Mesenchymal stem cell (in vitro differentiated cells and primary cell): ENCODE data around the gene TMEM108.
A peak's percentile ranks its signal among the peaks of the same experiment; 100 is the strongest.

ENCODE experiments used
- DNase-seq: peaks from one replicate; pipeline ENCODE4 v3.0.0-alpha.2; 2013
- H2AFZ ChIP-seq: one replicate; pipeline ENCODE4 v1.6.1; 2013; ENCODE audit warnings: low read depth, mild to moderate bottlenecking, control low read depth, inconsistent platforms, low read length, moderate library complexity
- H2AK5ac ChIP-seq: 2 replicates; pipeline ENCODE4 v1.6.1; 2013; ENCODE audit warnings: low read length, moderate library complexity, mild to moderate bottlenecking, inconsistent platforms; ENCODE audit not compliant: severe bottlenecking
- H2BK120ac ChIP-seq: one replicate; pipeline ENCODE4 v1.6.1; 2013; ENCODE audit warnings: low read depth, mild to moderate bottlenecking, inconsistent platforms, low read length, moderate library complexity
- H2BK12ac ChIP-seq, 2 experiments: one replicate each; pipeline ENCODE4 v1.6.1; 2013; ENCODE audit warnings: inconsistent platforms in 2 of 2, low read length in 2 of 2, mild to moderate bottlenecking in 2 of 2, moderate library complexity in 2 of 2, control low read depth in 1 of 2
- H2BK15ac ChIP-seq: one replicate; pipeline ENCODE4 v1.6.1; 2013; ENCODE audit warnings: mild to moderate bottlenecking, low read depth, inconsistent platforms; ENCODE audit not compliant: poor library complexity, severe bottlenecking
- H2BK5ac ChIP-seq: 2 replicates; pipeline ENCODE4 v1.6.1; 2013; ENCODE audit warnings: low read depth, mild to moderate bottlenecking, low read length, control low read depth, inconsistent platforms; ENCODE audit not compliant: poor library complexity, severe bottlenecking
- H3K14ac ChIP-seq, 2 experiments: one replicate each; pipeline ENCODE4 v1.6.1; 2013; ENCODE audit warnings: inconsistent platforms in 2 of 2, low read length in 2 of 2, control low read depth in 1 of 2, mild to moderate bottlenecking in 1 of 2, moderate library complexity in 1 of 2
- H3K18ac ChIP-seq, 2 experiments: one replicate each; pipeline ENCODE4 v1.6.1; 2013; ENCODE audit warnings: inconsistent platforms in 2 of 2, low read length in 2 of 2, control low read depth in 1 of 2, low read depth in 1 of 2, mild to moderate bottlenecking in 1 of 2
- H3K23ac ChIP-seq, 2 experiments: one replicate each; pipeline ENCODE4 v1.6.1; 2013; ENCODE audit warnings: inconsistent platforms in 2 of 2, low read length in 2 of 2, mild to moderate bottlenecking in 2 of 2, moderate library complexity in 2 of 2, control low read depth in 1 of 2
- H3K27ac ChIP-seq: 2 replicates; pipeline ENCODE4 v1.5.1; 2013; ENCODE audit warnings: mild to moderate bottlenecking, moderate library complexity, low read length, control low read depth, inconsistent platforms; ENCODE audit not compliant: poor library complexity, severe bottlenecking
- H3K27me3 ChIP-seq, 2 experiments: 2 replicates each; pipeline versions ENCODE4 v1.6.1 to v1.7.0; 2013; ENCODE audit warnings: low read length in 2 of 2, mild to moderate bottlenecking in 2 of 2, moderate library complexity in 2 of 2, control low read depth in 1 of 2, inconsistent platforms in 1 of 2; ENCODE audit not compliant: control insufficient read depth in 1 of 2, insufficient read depth in 1 of 2
- H3K36me3 ChIP-seq, 2 experiments: 2 replicates each; pipeline versions ENCODE4 v1.6.1 to v1.7.0; 2013; ENCODE audit warnings: low read length in 2 of 2, control low read depth in 1 of 2, inconsistent platforms in 1 of 2, low read depth in 1 of 2, mild to moderate bottlenecking in 1 of 2; ENCODE audit not compliant: insufficient read depth in 2 of 2, control insufficient read depth in 1 of 2
- H3K4ac ChIP-seq, 2 experiments: one replicate each; pipeline ENCODE4 v1.6.1; 2013; ENCODE audit warnings: inconsistent platforms in 2 of 2, low read length in 2 of 2, mild to moderate bottlenecking in 2 of 2, moderate library complexity in 2 of 2, control low read depth in 1 of 2, low read depth in 1 of 2
- H3K4me1 ChIP-seq: 2 replicates; pipeline ENCODE4 v1.6.1; 2013; ENCODE audit warnings: low read depth, low read length, control low read depth; ENCODE audit not compliant: control insufficient read depth, insufficient read depth
- H3K4me2 ChIP-seq: 2 replicates; pipeline ENCODE4 v1.6.1; 2013; ENCODE audit warnings: low read length, mild to moderate bottlenecking, inconsistent platforms; ENCODE audit not compliant: poor library complexity, severe bottlenecking
- H3K4me3 ChIP-seq, 2 experiments: 2 replicates each; pipeline versions ENCODE4 v1.5.1 to v1.7.0; 2013; ENCODE audit warnings: low read length in 2 of 2, mild to moderate bottlenecking in 2 of 2, control low read depth in 1 of 2, low read depth in 1 of 2; ENCODE audit not compliant: insufficient read depth in 1 of 2
- H3K79me1 ChIP-seq: replicated peaks from 2 replicates; pipeline ENCODE4 v1.6.1; 2013; ENCODE audit warnings: mild to moderate bottlenecking, control low read depth, low read length, inconsistent platforms; ENCODE audit not compliant: poor library complexity, severe bottlenecking
- H3K9ac ChIP-seq: 2 replicates; pipeline ENCODE4 v1.7.0; 2013; ENCODE audit warnings: mild to moderate bottlenecking, low read length, moderate library complexity
- H3K9me3 ChIP-seq: 2 replicates; pipeline ENCODE4 v1.7.0; 2013; ENCODE audit warnings: mild to moderate bottlenecking, low read length; ENCODE audit not compliant: control insufficient read depth
- H4K8ac ChIP-seq: one replicate; pipeline ENCODE4 v1.6.1; 2013; ENCODE audit warnings: inconsistent platforms, mild to moderate bottlenecking, low read length, moderate library complexity
- H4K91ac ChIP-seq: one replicate; pipeline ENCODE4 v1.6.1; 2013; ENCODE audit warnings: mild to moderate bottlenecking, low read length, inconsistent platforms
- WGBS: methylation state at CpG from one replicate; pipeline ENCODE4 v1.1.7; 2013; ENCODE audit warnings: mixed read lengths; 5-methylcytosine and 5-hydroxymethylcytosine counted together

The TMEM108 gene

DNA sequence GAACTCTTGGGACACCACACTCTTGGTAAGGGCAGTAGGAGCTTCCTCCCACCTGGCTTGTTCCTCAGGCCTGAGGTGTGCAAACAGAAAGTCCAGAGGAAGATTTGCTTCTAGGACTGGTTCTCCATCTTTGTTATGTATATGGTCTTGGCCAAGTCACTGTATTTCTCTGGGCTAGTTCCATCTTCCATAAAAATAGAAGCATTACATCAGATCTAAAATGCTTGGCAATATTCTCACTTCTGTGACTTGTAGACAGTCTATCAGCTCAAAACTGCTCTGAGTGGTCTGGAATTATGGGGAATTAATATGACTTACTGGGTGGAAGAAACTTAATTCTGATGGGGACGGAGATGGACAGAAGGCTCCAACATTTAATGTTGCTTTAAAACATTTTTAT lies 55.2 kb downstream of the TMEM108 start:
- H2AFZ ChIP-seq: no peak overlapping the region
- no peak overlapping the region for H2AK5ac ChIP-seq
- H3K18ac ChIP-seq: no peak overlapping the region
- 80% methylated on average over 1 of the region's 1 CpG for WGBS
- DNase-seq: no peak
- no peak overlapping the region for H2BK5ac ChIP-seq
- H3K27ac ChIP-seq: no peak overlapping the region
- peaks cover 2% of the 10 kb centered on the region for H3K4me1 ChIP-seq
- no peak overlapping the region for H2BK120ac ChIP-seq
- H3K79me1 ChIP-seq: no peaks in the 10 kb centered on the region
- H3K14ac ChIP-seq: no peak overlapping the region
- H2BK12ac ChIP-seq: no peak overlapping the region
- H4K91ac ChIP-seq: no peak overlapping the region
- no peak overlapping the region for H3K23ac ChIP-seq
- H3K27me3 ChIP-seq: no peaks in the 10 kb centered on the region
- H3K4ac ChIP-seq: no peak overlapping the region
- H3K9ac ChIP-seq: no peak overlapping the region
- H2BK15ac ChIP-seq: no peak overlapping the region
- no peak overlapping the region for H3K4me3 ChIP-seq
- no peaks in the 10 kb centered on the region for H3K36me3 ChIP-seq
- no peak overlapping the region for H4K8ac ChIP-seq
- H3K4me2 ChIP-seq: no peak overlapping the region
- H3K9me3 ChIP-seq: no peaks in the 10 kb centered on the region

DNA sequence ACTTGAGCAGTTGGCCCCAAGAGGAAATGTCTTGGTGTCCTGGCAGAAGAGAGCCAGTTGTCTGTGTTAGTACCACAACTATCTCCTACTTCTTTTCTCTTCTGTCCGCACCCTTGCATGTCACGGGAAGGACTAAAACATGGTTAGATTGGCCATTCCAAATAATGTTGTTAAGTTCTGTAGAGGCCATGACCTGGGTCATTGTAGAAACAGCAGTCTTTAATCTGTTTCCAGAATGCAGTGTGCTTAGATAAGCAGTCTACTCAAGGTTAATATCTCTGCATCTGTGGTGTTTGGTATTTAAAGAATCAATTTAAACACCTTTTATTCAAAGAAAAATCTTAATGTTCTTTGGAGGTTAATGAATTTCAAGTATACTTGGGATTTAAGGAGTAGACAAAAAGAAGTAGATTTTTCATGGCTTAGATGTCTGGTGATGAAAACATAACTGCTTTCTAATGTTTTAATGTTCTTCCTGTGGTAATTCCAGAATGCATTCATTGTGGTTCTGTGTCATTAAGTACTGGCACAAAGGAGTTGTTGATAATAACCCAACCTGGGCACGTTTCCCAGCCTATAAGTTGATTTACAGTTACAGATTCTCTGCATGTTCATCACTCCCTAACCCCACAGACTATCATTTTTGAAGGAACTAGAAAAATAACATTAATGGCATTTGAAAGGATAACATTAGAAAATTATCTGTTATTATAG lies 58.9 kb downstream of the TMEM108 start:
- no peaks in the 10 kb centered on the region for H3K36me3 ChIP-seq
- H3K79me1 ChIP-seq: no peaks in the 10 kb centered on the region
- no peak overlapping the region for H2BK120ac ChIP-seq
- no peak for DNase-seq
- H2BK15ac ChIP-seq: no peak overlapping the region
- H2AK5ac ChIP-seq: no peak overlapping the region
- no peak overlapping the region for H2BK12ac ChIP-seq
- peaks cover 2% of the 10 kb centered on the region for H3K4me1 ChIP-seq
- H4K91ac ChIP-seq: no peak overlapping the region
- H3K27me3 ChIP-seq: no peaks in the 10 kb centered on the region
- H3K9ac ChIP-seq: no peak overlapping the region
- WGBS: 67% methylated on average over 3 of the region's 3 CpGs
- H3K14ac ChIP-seq: no peak overlapping the region
- no peak overlapping the region for H3K4me2 ChIP-seq
- no peak overlapping the region for H3K4ac ChIP-seq
- peak overlapping the region; percentile 27 for H3K27ac ChIP-seq
- no peak overlapping the region for H3K23ac ChIP-seq
- no peak overlapping the region for H3K18ac ChIP-seq
- no peaks in the 10 kb centered on the region for H3K9me3 ChIP-seq
- H2AFZ ChIP-seq: no peak overlapping the region
- H3K4me3 ChIP-seq: no peak overlapping the region
- no peak overlapping the region for H2BK5ac ChIP-seq
- no peak overlapping the region for H4K8ac ChIP-seq

DNA sequence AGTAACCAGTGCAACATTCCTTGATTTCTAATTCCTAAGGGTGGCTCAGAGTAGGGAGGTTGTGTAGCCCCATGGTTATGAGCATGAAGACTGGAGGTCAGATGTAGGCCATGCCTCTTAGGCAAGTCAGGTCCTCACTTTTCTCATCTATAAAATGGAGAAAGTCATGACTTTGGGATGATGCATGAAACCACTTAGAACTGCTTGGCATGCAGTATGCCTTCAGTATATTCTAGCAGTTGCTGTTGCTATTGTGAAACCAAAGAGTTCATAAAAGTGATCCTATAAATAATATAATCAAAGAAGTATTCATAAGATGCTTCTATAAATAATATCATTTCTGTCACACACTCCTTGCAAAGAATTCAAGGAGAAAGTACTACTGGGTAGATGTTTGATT lies 65.5 kb downstream of the TMEM108 start:
- Histone ChIP-seq H2BK15ac (no peak overlapping the region), H2BK120ac (no peak overlapping the region), H3K79me1 (no peaks in the 10 kb centered on the region), H3K36me3 (no peaks in the 10 kb centered on the region), H3K4me2 (no peak overlapping the region), H4K8ac (no peak overlapping the region), H3K9me3 (no peaks in the 10 kb centered on the region), H3K23ac (no peak overlapping the region), H2BK5ac (no peak overlapping the region), H3K27ac (no peak overlapping the region), H3K4me1 (no peaks in the 10 kb centered on the region), H2BK12ac (no peak overlapping the region), H3K14ac (no peak overlapping the region), H3K27me3 (no peaks in the 10 kb centered on the region), H2AFZ (no peak overlapping the region), H3K4me3 (no peak overlapping the region), H2AK5ac (no peak overlapping the region), H3K18ac (no peak overlapping the region), H3K9ac (no peak overlapping the region), H3K4ac (no peak overlapping the region), H4K91ac (no peak overlapping the region)
- DNase-seq: no peak

DNA sequence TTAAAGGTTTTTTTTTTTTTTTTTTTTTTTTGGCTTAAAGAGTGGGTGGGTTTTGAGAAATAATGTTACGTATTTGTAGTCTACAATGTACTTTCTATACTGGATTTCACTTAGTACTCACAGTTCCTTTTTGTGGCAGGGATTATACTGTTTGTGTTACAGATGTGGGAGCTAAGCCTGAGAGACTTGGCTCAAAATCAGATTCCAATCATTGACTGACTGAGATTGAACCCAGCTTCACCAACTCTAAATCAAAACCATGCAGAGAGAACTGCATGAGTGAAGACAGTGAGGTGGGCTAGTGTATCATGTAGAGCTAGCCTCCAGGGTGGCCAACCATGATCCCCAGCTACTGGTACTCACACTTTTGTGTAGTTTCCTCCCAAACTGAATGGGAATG lies 68.0 kb downstream of the TMEM108 start:
- H3K14ac ChIP-seq: no peak overlapping the region
- no peaks in the 10 kb centered on the region for H3K9me3 ChIP-seq
- no peak overlapping the region for H3K9ac ChIP-seq
- H2BK120ac ChIP-seq: no peak overlapping the region
- no peaks in the 10 kb centered on the region for H3K79me1 ChIP-seq
- H3K36me3 ChIP-seq: no peaks in the 10 kb centered on the region
- no peak overlapping the region for H3K18ac ChIP-seq
- no peak overlapping the region for H2BK12ac ChIP-seq
- no peak overlapping the region for H2AFZ ChIP-seq
- H3K4me3 ChIP-seq: no peak overlapping the region
- no peak overlapping the region for H3K23ac ChIP-seq
- no peak for DNase-seq
- no peak overlapping the region for H3K4me2 ChIP-seq
- no peak overlapping the region for H4K91ac ChIP-seq
- H3K4ac ChIP-seq: no peak overlapping the region
- H3K27ac ChIP-seq: no peak overlapping the region
- no peak overlapping the region for H2AK5ac ChIP-seq
- peaks cover 0 to 7% of the 10 kb centered on the region in 2 experiments for H3K27me3 ChIP-seq
- H2BK5ac ChIP-seq: no peak overlapping the region
- no CpG with 5 or more reads among the region's 1 CpG for WGBS
- H2BK15ac ChIP-seq: no peak overlapping the region
- no peak overlapping the region for H4K8ac ChIP-seq
- no peaks in the 10 kb centered on the region for H3K4me1 ChIP-seq
